ENCODE data around the gene STK24.

The STK24 gene

GRCh38 chr13:98508280-98508679 is 68.6 kb downstream of the STK24 start:
- no peak for DNase-seq

- no peak for DNase-seq
Observed at GRCh38 chr13:98507282-98507797, 69.6 kb downstream of the STK24 start.

GRCh38 chr13:98506728-98507230 is 70.1 kb downstream of the STK24 start:
- no peak for DNase-seq

GRCh38 chr13:98506322-98506721 is 70.6 kb downstream of the STK24 start:
- no peak for DNase-seq

- no peak for DNase-seq
Observed at GRCh38 chr13:98505217-98505616, 71.7 kb downstream of the STK24 start.

- DNase-seq, result no peak
Observed at GRCh38 chr13:98504371-98504963, 72.4 kb downstream of the STK24 start.

GRCh38 chr13:98504029-98504351 is 72.9 kb downstream of the STK24 start:
- DNase-seq, result no peak

- DNase-seq, result no peak
Observed at GRCh38 chr13:98503175-98504028, 73.5 kb downstream of the STK24 start.

GRCh38 chr13:98500963-98501421 is 75.9 kb downstream of the STK24 start:
- no peak for DNase-seq

GRCh38 chr13:98496966-98497365 is 79.9 kb downstream of the STK24 start:
- no peak for DNase-seq

GRCh38 chr13:98496479-98496791 is 80.5 kb downstream of the STK24 start:
- no peak for DNase-seq

GRCh38 chr13:98495627-98496478 is 81.1 kb downstream of the STK24 start:
- no peak for DNase-seq

GRCh38 chr13:98494769-98495168 is 82.1 kb downstream of the STK24 start:
- no peak for DNase-seq

GRCh38 chr13:98493042-98493712 is 83.7 kb downstream of the STK24 start:
- DNase-seq, result no peak

- no peak for DNase-seq
Observed at GRCh38 chr13:98492335-98493041, 84.4 kb downstream of the STK24 start.

- no peak for DNase-seq
Observed at GRCh38 chr13:98490866-98491265, 86.0 kb downstream of the STK24 start.

GRCh38 chr13:98490195-98490836 is 86.6 kb downstream of the STK24 start:
- DNase-seq, result no peak

GRCh38 chr13:98489446-98490194 is 87.3 kb downstream of the STK24 start:
- no peak for DNase-seq

- DNase-seq, result no peak
Observed at GRCh38 chr13:98488736-98489135, 88.2 kb downstream of the STK24 start.

GRCh38 chr13:98487522-98487921 is 89.4 kb downstream of the STK24 start:
- no peak for DNase-seq

GRCh38 chr13:98487016-98487415 is 89.9 kb downstream of the STK24 start:
- DNase-seq, result no peak
